ENCODE measurements around the gene PRSS23.

PRSS23 gene

GRCh38 chr11:86809561-86809960 lies 9.2 kb downstream of the PRSS23 start:
- in situ Hi-C loops (cut with MboI; ENCODE audit: low pct_unique_long_range_greater_than_20kb, low sequenced_read_pairs, unreplicated experiment): loop anchor here (10.0 kb wide), 1 partner anchor 355 kb away; no protein-coding TSS in a partner anchor
- no peak for DNase-seq (ENCODE audit: low spot score)
- no peak for TF ChIP-seq CTCF (IDR thresholded peaks at IDR 0.05; ENCODE audit: extremely low read depth, insufficient read depth, missing control alignments)

GRCh38 chr11:86810288-86810687 lies 9.9 kb downstream of the PRSS23 start:
- DNase-seq (ENCODE audit: low spot score): no peak
- in situ Hi-C loops (cut with MboI; ENCODE audit: low pct_unique_long_range_greater_than_20kb, low sequenced_read_pairs, unreplicated experiment): no loop called here
- no peak for TF ChIP-seq CTCF (IDR thresholded peaks at IDR 0.05; ENCODE audit: extremely low read depth, insufficient read depth, missing control alignments)

GRCh38 chr11:86811637-86812321 lies 11.4 kb downstream of the PRSS23 start:
- in situ Hi-C loops (cut with MboI; ENCODE audit: low pct_unique_long_range_greater_than_20kb, low sequenced_read_pairs, unreplicated experiment): no loop called here
- no peak for DNase-seq (ENCODE audit: low spot score)
- TF ChIP-seq CTCF (IDR thresholded peaks at IDR 0.05; ENCODE audit: extremely low read depth, insufficient read depth, missing control alignments): no peak

- in situ Hi-C loops (cut with MboI; ENCODE audit: low pct_unique_long_range_greater_than_20kb, low sequenced_read_pairs, unreplicated experiment): no loop called here
Measured at GRCh38 chr11:86812322-86812670, 12.0 kb downstream of the PRSS23 start.

GRCh38 chr11:86812981-86813380 lies 12.6 kb downstream of the PRSS23 start:
- no peak for TF ChIP-seq CTCF (IDR thresholded peaks at IDR 0.05; ENCODE audit: extremely low read depth, insufficient read depth, missing control alignments)
- no peak for DNase-seq (ENCODE audit: low spot score)
- in situ Hi-C loops (cut with MboI; ENCODE audit: low pct_unique_long_range_greater_than_20kb, low sequenced_read_pairs, unreplicated experiment): no loop called here

More at GRCh38 chr11:86812322-86812670, 12.0 kb downstream of the PRSS23 start:
- no peak for DNase-seq (ENCODE audit: low spot score)
- TF ChIP-seq CTCF (IDR thresholded peaks at IDR 0.05; ENCODE audit: extremely low read depth, insufficient read depth, missing control alignments): no peak

GRCh38 chr11:86814775-86815174 lies 14.4 kb downstream of the PRSS23 start:
- no peak for DNase-seq (ENCODE audit: low spot score)
- TF ChIP-seq CTCF (IDR thresholded peaks at IDR 0.05; ENCODE audit: extremely low read depth, insufficient read depth, missing control alignments): no peak
- in situ Hi-C loops (cut with MboI; ENCODE audit: low pct_unique_long_range_greater_than_20kb, low sequenced_read_pairs, unreplicated experiment): no loop called here

Data from GM13977 (cell line).